Measurements from ENCODE around the gene TFDP1.
"Not testable (repeated sequence)": the region's sequence is repeated elsewhere in the genome, so short reads cannot be mapped to it uniquely, and the experiment has no call there.

TFDP1 gene

GRCh38 chr13:113561417-113562084 is 23.0 kb upstream of the TFDP1 start:
- DNase-seq (ENCODE audit: low spot score), result peak; percentile 34
- TF ChIP-seq CTCF (IDR thresholded peaks at IDR 0.05; ENCODE audit: poor library complexity, severe bottlenecking), result no peak
- H3K4me1 ChIP-seq (ENCODE audit: insufficient read depth, poor library complexity, severe bottlenecking), result peaks cover 2% of the 10 kb centered on the region
- no peaks in the 10 kb centered on the region for H3K36me3 ChIP-seq (ENCODE audit: low read depth)
- no peak for ATAC-seq (ENCODE audit: low read depth)
- no peaks in the 10 kb centered on the region for H3K9me3 ChIP-seq (ENCODE audit: severe bottlenecking)
- H3K27ac ChIP-seq (ENCODE audit: poor library complexity, severe bottlenecking), result no peak overlapping the region
- no peaks in the 10 kb centered on the region for H3K27me3 ChIP-seq (ENCODE audit: insufficient read depth, poor library complexity, severe bottlenecking)
- H3K4me3 ChIP-seq (ENCODE audit: severe bottlenecking), result no peak overlapping the region

- ATAC-seq (ENCODE audit: low read depth) (peak; percentile 52), DNase-seq (ENCODE audit: low spot score) (peak; percentile 53)
- no peaks in the 10 kb centered on the region for H3K9me3 ChIP-seq (ENCODE audit: severe bottlenecking)
- no peaks in the 10 kb centered on the region for H3K36me3 ChIP-seq (ENCODE audit: low read depth)
- H3K27ac ChIP-seq (ENCODE audit: poor library complexity, severe bottlenecking), result no peak overlapping the region
- no peak overlapping the region for H3K4me3 ChIP-seq (ENCODE audit: severe bottlenecking)
- peaks cover 2% of the 10 kb centered on the region for H3K4me1 ChIP-seq (ENCODE audit: insufficient read depth, poor library complexity, severe bottlenecking)
- no peaks in the 10 kb centered on the region for H3K27me3 ChIP-seq (ENCODE audit: insufficient read depth, poor library complexity, severe bottlenecking)
- TF ChIP-seq CTCF (IDR thresholded peaks at IDR 0.05; ENCODE audit: poor library complexity, severe bottlenecking), result peak; percentile 76
Measured at GRCh38 chr13:113562085-113562749, 22.3 kb upstream of the TFDP1 start.

- ATAC-seq (ENCODE audit: low read depth) (no peak), DNase-seq (ENCODE audit: low spot score) (peak; percentile 18)
- Histone ChIP-seq H3K36me3 (ENCODE audit: low read depth) (no peaks in the 10 kb centered on the region), H3K9me3 (ENCODE audit: severe bottlenecking) (no peaks in the 10 kb centered on the region), H3K4me3 (ENCODE audit: severe bottlenecking) (no peak overlapping the region), H3K4me1 (ENCODE audit: insufficient read depth, poor library complexity, severe bottlenecking) (peaks cover 2% of the 10 kb centered on the region), H3K27ac (ENCODE audit: poor library complexity, severe bottlenecking) (no peak overlapping the region), H3K27me3 (ENCODE audit: insufficient read depth, poor library complexity, severe bottlenecking) (no peaks in the 10 kb centered on the region)
- no peak for TF ChIP-seq CTCF (IDR thresholded peaks at IDR 0.05; ENCODE audit: poor library complexity, severe bottlenecking)
Measured at GRCh38 chr13:113562844-113563243, 21.7 kb upstream of the TFDP1 start.

GRCh38 chr13:113563511-113563910 is 21.0 kb upstream of the TFDP1 start:
- H3K27me3 ChIP-seq (ENCODE audit: insufficient read depth, poor library complexity, severe bottlenecking); H3K27ac ChIP-seq (ENCODE audit: poor library complexity, severe bottlenecking); H3K4me1 ChIP-seq (ENCODE audit: insufficient read depth, poor library complexity, severe bottlenecking); H3K4me3 ChIP-seq (ENCODE audit: severe bottlenecking); H3K9me3 ChIP-seq (ENCODE audit: severe bottlenecking); ATAC-seq (ENCODE audit: low read depth); H3K36me3 ChIP-seq (ENCODE audit: low read depth); DNase-seq (ENCODE audit: low spot score): not testable (repeated sequence)

GRCh38 chr13:113564331-113565023 is 20.1 kb upstream of the TFDP1 start:
- TF ChIP-seq CTCF (IDR thresholded peaks at IDR 0.05; ENCODE audit: poor library complexity, severe bottlenecking), result no peak
- no peak for ATAC-seq (ENCODE audit: low read depth)
- Histone ChIP-seq H3K27me3 (ENCODE audit: insufficient read depth, poor library complexity, severe bottlenecking) (peaks cover 6% of the 10 kb centered on the region), H3K4me3 (ENCODE audit: severe bottlenecking) (no peak overlapping the region), H3K9me3 (ENCODE audit: severe bottlenecking) (no peaks in the 10 kb centered on the region), H3K4me1 (ENCODE audit: insufficient read depth, poor library complexity, severe bottlenecking) (no peaks in the 10 kb centered on the region), H3K27ac (ENCODE audit: poor library complexity, severe bottlenecking) (no peak overlapping the region), H3K36me3 (ENCODE audit: low read depth) (no peaks in the 10 kb centered on the region)
- peak; percentile 34 for DNase-seq (ENCODE audit: low spot score)

Data from RWPE2 (cell line).